Sigmoid colon (tissue), 4 donors: ENCODE results near the gene FSD1.

Experiments
- POLR2A ChIP-seq, 2 donors: fragments of 450-650 bp; IDR thresholded peaks; one replicate each; pipeline ENCODE4 v1.6.1; 2016; ENCODE audit warnings: antibody characterized with exemption in 2 of 2, mild to moderate bottlenecking in 2 of 2, moderate library complexity in 2 of 2
- POLR2AphosphoS5 ChIP-seq, 4 donors: sonication (generic); formaldehyde crosslinking; IDR thresholded peaks; one replicate each; pipeline ENCODE4 v1.6.1; 2017; ENCODE audit warnings: antibody characterized with exemption in 4 of 4
- TF ChIP-seq, protein P1 (sequence below), 4 experiments: fragments of 450-650 bp in 3 of 4; fragments of 200-600 bp in 1 of 4; IDR thresholded peaks; one replicate each; pipeline ENCODE4 v1.5.1; 2016 to 2019; ENCODE audit warnings: antibody characterized with exemption in 4 of 4, mild to moderate bottlenecking in 3 of 4, moderate library complexity in 2 of 4

DNA sequence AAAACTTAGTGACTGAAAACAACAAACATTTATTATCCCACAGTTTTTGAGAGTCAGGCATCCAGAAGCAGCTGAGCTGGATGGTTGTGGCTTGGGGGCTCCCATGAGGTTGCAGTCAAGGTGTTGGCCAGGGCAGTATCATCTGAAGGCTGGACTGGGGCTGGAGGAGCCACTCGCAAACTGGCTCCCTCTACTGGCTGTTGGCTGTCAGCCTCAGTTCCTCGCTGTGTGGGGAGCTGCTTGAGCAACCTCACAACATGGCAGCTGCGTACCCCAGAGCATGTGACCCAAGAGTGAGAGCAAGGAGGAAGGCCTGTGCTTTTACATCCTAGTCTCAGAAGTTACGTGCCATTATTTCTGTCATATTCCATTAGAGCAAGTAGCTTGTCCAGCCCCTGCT, 47.8 kb upstream of the FSD1 start:
- TF ChIP-seq POLR2AphosphoS5 (IDR thresholded peaks at IDR 0.05) (no peak), POLR2A (IDR thresholded peaks at IDR 0.05) (no peak)
- TF ChIP-seq, protein P1, sequence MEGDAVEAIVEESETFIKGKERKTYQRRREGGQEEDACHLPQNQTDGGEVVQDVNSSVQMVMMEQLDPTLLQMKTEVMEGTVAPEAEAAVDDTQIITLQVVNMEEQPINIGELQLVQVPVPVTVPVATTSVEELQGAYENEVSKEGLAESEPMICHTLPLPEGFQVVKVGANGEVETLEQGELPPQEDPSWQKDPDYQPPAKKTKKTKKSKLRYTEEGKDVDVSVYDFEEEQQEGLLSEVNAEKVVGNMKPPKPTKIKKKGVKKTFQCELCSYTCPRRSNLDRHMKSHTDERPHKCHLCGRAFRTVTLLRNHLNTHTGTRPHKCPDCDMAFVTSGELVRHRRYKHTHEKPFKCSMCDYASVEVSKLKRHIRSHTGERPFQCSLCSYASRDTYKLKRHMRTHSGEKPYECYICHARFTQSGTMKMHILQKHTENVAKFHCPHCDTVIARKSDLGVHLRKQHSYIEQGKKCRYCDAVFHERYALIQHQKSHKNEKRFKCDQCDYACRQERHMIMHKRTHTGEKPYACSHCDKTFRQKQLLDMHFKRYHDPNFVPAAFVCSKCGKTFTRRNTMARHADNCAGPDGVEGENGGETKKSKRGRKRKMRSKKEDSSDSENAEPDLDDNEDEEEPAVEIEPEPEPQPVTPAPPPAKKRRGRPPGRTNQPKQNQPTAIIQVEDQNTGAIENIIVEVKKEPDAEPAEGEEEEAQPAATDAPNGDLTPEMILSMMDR (IDR thresholded peaks at IDR 0.05) = no peak
